ENCODE results near the gene MOSMO.
"Not testable (repeated sequence)": the region's sequence is repeated elsewhere in the genome, so short reads cannot be mapped to it uniquely, and the experiment has no call there.

Gene MOSMO

GRCh38 chr16:22003195-22003594, 4.7 kb upstream of the MOSMO start:
- no peak for DNase-seq

- DNase-seq = no peak
Measured at GRCh38 chr16:22004341-22004740, 3.6 kb upstream of the MOSMO start.

DNA sequence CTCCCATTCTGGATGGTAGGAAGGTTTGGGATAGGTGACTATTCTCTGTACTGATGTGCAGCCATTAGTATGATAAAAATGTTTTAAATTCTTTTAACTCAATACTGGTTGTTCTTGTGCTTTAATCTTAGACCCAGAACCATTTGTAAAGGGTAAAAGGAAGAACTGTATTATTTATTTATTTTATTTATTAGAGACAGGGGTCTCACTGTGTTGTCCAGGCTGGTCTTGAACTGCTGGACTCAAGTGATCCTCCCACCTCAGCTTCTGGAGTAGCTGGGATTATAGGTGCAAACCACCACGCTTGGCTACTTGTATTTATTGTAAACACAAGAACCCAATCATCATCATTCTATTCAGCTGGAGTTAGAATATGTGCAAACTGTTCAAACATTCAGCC, 2.2 kb upstream of the MOSMO start:
- DNase-seq = no peak

- DNase-seq = no peak
Measured at GRCh38 chr16:22006636-22007035, 1.3 kb upstream of the MOSMO start.

GRCh38 chr16:22007159-22007508, 777 bp upstream of the MOSMO start:
- DNase-seq = no peak

DNA sequence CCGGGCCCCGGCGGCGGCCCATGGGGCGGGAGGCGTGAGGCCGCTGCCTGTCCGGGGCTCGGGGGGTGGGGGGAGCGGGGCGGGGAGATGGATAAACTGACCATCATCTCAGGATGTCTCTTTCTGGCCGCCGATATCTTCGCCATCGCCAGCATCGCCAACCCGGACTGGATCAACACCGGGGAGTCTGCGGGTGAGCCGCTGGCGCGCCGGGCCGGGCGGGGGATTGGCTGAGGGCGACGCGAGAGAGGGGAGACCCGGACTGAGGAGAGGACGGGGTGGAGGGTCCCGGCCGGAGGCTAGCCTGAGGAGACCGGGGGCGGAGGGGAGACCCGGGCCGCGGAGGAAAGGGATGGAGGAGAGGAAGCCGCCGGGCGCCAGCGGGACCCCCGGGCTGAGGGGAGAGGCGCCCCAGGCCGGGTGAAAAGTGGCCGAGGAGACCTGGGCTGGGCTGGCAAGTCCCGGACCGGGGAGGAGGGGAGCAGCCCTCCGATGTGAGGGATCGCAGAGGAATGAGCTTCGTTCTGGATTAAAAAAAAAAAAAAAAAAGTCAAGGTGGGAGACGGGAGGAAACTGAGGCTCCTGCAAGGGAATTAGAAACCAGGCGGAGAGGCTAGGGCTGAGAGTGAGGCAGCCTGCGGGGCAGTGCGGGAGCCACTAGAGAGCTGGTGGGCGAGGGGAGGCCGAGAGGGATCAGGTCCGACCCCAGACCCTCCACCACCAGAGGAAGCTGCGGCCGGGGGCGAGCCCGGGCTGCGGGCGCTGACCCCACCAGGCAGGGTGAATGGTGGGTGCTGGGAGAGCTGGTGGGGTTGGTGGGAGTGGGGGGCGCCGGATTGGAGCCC, 526 bp downstream of the MOSMO start:
- no peak for DNase-seq

GRCh38 chr16:22010902-22011301, 3.0 kb downstream of the MOSMO start:
- DNase-seq = no peak

DNA sequence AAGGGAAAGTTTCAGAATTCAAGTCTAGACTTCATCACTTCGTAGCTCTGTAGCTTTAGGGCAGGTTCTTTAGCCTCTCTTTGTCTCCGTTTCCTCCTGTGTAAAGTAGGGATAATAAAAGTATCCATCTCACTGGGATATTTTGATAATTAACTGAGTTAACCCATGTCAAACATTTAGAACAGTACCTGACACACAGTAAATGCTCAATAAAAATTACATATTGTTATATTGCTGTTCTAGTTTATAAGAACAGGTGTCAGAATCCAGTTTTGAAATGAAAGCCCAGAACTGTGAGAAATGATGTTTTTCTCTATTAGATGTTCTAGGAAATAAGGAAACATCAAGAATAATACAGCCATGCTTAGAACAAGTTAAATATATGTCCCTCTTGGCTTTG, 4.3 kb downstream of the MOSMO start:
- DNase-seq = no peak

GRCh38 chr16:22013486-22013885, 5.6 kb downstream of the MOSMO start:
- no peak for DNase-seq

- DNase-seq = no peak
Measured at GRCh38 chr16:22014271-22014873, 6.5 kb downstream of the MOSMO start.

DNA sequence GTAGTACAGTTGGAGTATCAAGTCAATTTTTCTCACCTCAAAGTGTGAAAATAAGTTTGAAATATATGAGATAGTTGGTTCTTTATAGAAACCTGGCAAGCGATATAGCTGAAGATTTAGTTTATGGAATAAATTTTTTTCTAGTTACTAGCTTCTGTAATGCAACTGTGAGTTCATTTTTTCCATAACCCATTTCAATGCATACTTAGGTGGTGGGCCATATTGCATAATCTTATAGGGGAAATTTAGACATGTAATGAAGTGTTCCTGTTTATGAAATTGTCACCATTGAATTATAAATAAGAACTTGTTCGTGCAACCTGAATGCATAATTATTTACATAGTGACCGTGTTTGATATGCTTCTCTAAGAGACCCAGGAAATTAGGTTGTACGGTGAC, 9.0 kb downstream of the MOSMO start:
- DNase-seq = no peak

DNA sequence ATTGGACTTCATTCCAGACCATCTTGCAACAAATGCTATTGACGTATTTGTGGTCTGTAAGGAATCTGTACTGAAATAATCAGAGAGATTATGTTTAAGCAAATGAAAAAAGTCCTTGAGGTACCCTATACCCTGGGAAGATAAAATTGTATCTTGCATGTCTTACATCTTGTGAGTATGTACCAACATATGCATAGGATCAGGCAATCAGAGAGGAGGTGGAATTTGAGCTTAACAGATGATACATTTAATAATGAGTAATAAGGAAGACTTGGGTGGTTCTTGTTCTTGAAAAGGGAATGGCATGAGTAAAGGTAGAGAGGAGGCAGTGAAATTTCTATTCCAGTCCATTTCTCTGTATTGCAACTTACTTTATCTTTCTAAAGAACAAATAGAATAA, 10.6 kb downstream of the MOSMO start:
- DNase-seq = no peak

GRCh38 chr16:22022151-22022550, 14.2 kb downstream of the MOSMO start:
- DNase-seq = no peak

GRCh38 chr16:22023505-22023904, 15.6 kb downstream of the MOSMO start:
- DNase-seq = no peak

DNA sequence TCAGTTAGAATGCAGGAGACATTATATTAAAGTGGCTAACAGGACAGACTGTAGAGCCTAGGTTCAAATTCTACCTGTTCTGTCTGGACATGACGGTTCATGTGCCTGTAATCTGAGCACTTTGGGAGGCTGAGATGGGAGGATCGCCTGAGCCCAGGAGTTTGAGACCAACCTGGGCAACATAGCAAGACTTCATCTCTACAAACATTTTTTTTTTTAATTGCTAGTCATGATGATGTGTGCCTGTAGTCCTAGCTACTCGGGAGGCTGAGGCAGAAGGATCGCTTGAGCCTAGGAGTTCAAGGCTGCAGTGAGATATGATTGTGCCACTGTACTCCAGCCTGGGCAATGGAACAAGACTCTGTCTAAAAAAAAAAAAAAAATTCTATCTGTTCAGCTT, 16.9 kb downstream of the MOSMO start:
- not testable (repeated sequence) for DNase-seq

GRCh38 chr16:22027633-22028032, 19.7 kb downstream of the MOSMO start:
- no peak for DNase-seq

- no peak for DNase-seq
Measured at GRCh38 chr16:22029632-22030031, 21.7 kb downstream of the MOSMO start.

DNA sequence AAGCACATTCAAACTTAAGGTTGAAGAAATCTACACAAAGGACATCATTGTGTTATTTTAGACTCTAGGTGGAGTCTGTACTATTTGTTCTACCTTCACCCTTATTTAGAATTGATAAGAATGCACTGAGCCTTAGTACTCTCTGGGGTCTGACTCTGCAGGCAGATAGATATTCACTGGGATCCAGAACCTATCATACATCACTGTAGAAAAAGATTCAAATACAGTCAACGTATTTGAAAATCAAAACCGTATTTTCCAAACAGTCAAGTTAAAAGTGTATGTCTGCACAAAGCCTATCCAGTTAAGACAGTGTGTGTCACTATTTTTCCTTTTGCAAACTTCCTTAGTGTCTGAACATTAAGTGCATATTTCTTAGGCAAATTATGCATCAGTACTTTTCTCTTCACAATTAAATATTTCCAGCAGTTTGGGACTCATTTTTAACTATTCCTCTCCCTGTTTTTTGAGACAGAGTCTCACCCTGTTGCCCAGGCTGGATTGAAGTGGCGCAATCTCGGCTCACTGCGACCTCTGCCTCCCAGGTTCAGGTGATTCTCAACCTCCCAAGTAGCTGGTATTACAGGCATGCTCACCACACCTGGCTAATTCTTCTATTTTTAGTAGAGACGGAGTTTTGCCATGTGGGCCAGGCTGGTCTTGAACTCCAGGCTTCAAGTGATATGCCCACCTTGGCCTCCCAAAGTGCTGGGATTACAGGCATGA, 22.3 kb downstream of the MOSMO start:
- DNase-seq = no peak

GRCh38 chr16:22031483-22032083, 23.7 kb downstream of the MOSMO start:
- no peak for DNase-seq

DNA sequence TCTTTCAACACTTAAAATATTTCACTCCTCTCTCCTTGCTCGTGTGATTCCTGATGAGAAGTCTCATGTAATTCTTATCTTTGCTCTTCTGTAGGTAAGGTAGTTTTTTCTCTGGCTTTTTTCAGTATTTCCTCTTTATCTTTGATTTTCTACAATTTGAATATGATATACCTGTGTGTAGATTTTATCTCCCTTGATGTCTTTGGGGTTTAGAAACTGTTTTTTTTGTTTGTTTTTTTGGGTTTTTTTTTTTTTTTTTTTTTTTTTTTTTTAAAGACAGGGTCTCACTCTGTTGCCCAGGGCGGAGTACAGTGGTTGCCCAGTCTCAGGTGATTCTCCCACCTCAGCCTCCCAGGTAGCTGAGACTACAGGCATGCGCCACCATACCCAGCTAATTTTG, 26.6 kb downstream of the MOSMO start:
- no peak for DNase-seq

DNA sequence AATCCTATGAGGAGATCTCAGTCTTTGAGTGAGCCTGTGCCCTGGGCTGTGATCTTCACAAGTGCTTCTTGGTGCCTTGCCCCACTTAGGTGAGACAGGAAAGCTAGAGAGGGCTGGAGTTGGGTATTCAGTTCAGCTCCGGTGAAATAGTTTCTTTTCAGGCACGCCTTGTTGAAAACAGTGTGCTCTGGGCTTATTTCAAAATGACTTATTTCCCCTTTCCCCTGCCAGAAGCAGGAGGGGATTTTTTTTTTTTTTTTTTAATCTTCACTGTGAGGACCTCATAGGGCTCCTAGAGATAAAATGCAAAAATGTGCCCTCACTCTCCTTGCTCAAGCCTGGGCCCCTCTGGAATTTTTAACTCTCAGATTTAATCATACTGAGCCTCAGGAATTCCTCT, 27.2 kb downstream of the MOSMO start:
- DNase-seq = no peak

DNA sequence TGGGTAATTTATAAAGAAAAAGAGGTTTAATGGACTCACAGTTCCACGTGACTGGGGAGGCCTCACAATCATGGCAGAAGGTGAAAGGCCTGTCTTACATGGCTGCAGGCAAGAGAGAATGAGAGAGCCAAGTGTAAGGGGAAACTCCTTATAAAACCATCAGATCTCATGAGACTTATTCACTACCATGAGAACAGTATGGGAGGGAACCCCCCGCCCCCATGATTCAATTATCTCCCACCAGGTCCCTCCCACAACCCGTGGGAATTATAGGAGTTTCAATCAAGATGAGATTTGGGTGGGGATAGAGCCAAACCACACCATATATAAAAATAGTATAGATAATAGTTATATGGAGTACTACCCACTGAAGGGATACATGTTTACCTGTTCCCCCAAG, 36.0 kb downstream of the MOSMO start:
- not testable (repeated sequence) for DNase-seq

- not testable (repeated sequence) for DNase-seq
Measured at GRCh38 chr16:22045888-22046287, 38.0 kb downstream of the MOSMO start.

DNA sequence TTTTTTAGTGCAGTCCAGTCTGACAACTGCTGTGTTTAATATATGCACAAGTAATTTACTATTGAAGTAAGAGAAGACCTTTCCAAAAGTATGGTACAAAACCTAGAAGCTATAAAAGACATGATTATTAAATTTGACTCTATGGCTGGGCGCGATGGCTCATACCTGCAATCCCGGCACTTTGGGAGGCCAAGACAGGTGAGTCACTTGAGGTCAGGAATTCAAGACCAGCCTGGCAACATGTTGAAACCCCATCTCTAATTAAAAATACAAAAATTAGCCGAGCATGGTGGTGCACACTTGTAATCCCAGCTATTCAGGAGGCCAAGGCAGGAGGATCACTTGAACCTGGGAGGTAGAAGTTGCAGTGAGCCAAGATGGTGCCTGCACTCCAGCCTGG, 43.1 kb downstream of the MOSMO start:
- no peak for DNase-seq
